GM18909 (cell line): ENCODE results near the gene TARS1.

ENCODE experiments used
- ATAC-seq: cut with Tn5 transposase; IDR thresholded peaks from one replicate; pipeline ENCODE4 v1.9.1; 2021; ENCODE audit warnings: mild to moderate bottlenecking; ENCODE audit not compliant: unreplicated experiment, poor library complexity

TARS1 gene

DNA sequence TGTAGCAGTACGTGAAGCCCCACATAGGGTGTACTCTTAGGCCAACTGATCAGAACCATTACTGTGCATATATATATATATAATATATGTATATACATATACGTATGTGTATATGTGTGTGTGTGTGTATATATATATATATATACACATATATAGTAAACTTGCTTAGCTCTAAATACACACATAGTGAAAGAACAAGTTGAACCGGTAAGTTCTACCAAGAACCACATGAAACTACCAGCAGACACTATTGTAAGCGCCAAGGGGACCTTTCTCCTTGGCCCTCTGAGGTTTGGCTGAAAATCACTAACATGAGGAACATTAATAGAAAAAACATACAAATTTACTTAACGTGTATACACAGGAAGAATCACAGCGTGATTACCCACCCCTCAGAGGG lies 1.8 kb upstream of the TARS1 start:
- no peak for ATAC-seq

DNA sequence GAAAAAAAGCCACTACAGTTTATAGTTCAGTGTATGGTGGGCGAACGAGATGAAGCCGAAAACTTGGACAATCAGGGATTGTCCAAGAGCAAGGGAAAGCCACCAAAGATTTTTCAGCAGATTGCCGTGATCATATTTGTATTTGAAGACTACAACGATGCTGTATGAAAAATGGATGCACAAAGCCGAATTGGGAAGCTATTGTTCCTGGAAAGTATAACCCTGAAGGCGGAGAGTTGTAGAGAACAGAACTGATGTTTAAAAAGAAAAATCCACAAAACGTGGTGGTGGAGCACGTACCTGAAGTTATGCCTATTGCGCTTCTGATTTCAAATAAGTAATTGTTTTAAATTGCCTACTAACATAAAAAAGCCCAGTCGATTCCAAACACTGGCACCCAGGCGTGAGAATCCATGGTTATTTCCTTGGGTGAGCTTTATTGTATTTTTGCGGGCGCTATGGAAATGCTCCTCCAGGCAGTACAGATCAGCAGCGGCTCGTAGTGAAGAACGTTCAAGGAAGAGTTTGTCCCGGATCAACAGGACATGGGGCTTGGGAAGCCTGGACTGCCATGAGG lies 772 bp upstream of the TARS1 start:
- no peak for ATAC-seq

DNA sequence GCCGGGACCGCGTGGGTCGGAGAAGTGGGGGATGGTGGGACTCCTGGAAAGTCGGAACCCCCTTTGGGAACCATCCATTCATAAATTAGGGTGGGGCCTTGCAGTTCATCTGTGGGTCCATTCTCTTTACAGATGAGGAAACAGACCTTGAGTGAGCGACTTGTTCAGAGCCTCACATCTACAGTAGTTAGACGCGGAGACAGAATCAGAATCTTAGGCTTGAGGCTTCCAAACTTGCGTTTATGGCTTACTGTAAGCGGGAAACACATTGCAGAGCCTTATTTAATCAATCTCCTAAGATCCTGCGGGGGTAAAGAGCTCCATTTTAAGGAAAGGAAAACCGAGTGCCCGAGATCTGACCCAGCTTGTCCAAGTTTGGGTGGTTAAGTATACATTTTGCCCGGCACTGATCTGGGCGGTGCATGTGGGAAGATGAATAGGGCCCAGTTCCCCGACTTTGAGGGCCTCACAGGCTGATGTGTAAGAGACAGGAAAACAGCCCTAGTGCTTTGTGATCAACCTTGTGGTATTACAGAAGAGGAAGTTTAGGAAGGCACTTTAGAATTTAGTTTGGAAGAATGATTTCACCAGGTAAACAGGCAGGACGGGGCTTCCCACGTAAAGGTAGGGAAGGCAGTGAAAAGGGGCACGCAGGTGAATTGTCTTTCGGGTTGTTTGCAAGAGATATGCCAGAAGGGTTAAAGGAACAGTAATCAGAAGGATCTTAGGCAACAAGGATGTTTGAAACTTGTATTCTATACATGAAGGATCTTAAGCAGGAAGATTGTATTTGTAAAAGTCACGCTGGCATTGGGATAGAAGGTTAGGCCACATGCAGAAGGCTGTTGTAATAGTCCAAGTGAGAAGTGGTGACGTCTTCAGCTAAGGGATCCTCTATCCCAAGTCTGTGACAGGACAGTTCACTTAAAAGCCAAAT lies 744 bp downstream of the TARS1 start:
- peak; percentile 33 for ATAC-seq

DNA sequence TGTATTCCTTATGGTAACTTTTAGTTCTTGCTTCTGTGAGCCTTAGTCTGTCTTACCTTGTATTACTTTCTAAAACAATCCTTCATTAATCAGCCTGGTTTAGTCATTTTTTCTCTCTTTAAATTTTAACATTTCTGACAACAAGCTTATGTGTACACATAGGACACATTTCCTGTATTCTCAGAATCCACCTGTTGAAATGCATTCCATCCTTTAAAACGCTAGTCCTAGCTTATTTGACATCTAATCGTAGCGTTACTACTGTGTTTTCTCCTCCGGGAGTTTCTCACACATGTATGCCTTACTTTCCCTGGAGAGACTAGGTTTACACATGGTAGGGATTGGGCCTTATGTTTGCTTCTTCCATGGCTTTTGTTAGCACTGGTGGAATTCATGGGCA lies 3.8 kb downstream of the TARS1 start:
- ATAC-seq: no peak

DNA sequence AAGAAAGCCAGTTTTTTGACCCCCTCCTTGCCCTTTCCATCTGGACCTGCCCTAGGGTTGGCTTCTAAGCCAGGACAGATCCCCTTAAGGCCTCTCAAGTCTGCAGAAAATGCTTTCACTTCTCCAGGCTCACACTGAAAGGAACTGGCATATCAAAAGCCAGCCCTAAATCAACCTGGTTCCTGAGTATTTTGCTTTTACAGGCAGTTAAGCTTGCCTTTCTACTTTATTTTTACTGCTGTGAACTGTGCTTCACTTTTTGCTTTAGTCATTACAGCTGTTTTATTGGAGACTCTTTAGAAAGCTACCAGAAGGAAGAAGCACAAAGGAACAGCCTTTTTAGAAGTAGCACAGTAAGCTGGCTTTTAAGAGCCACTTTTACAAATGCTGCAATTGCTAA lies 5.0 kb downstream of the TARS1 start:
- no peak for ATAC-seq

DNA sequence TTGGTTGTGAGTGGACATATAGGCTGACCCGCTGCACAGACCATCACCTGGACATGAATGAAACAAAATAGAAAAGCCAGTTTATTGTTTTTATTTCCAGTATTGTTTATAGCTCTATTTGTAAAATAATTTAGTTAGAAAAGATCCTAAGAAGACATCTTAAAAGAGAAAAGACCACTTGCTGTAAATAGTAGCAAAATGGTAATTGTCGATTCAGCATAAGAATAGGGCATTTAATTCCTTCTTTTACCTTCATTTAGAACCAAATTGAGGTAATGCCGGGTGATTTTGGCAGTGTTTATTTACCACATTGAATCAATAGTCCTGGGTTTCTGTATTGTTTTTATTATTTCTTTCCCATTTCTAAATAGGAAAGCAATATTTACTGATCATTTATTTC lies 7.4 kb downstream of the TARS1 start:
- no peak for ATAC-seq

DNA sequence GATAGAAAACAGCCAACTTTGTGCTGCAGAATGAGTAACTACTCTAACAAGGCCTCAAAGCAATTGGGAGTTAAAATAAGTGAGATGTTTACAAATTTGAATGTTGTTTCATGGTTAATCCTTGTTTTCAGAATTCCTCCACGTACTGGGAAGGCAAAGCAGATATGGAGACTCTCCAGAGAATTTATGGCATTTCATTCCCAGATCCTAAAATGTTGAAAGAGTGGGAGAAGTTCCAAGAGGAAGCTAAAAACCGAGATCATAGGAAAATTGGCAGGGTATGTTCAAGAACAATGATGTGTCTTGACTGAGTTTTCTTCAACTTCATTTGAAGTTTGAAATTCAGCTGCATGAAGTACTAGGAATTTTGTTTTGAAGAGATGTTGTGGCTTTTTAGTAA lies 16.4 kb downstream of the TARS1 start:
- no peak for ATAC-seq

DNA sequence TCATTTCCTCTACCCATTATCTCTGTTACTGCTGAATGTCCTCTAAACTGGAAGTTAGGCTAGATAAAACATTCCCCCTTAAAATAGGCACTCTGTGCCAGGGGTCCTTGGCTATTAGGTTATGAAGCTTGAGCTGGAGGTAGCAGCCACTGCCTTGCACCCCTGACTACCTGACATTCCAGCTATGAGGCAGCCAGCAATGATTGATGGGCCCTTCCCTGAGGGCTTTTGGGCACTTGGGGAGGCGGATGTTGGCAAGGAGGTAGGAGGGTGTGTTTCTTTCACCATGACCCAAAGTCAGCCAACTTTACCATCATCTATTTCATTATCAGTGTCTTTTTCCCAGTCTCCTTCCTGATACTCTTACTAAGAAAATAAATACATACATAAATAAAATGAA lies 17.1 kb downstream of the TARS1 start:
- ATAC-seq: no peak

DNA sequence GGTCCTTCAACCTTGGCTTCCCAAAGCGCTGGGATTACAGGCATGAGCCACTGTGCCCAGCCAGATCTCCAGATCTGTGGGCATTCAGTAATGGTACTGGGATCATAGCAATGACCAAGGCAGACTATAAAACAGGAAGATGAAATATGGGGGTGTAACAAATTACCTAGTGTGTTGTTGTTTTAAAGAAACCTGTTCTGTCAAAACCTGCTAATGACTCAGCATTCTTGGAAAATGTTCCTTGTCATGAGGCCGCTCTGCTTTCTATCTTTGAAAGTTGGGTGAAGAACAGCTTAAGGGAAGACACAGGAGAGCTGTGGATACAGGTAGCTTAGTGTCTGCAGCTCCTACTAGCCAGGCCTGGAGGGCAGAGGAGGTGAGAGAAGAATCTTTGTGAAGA lies 19.4 kb downstream of the TARS1 start:
- ATAC-seq: no peak

DNA sequence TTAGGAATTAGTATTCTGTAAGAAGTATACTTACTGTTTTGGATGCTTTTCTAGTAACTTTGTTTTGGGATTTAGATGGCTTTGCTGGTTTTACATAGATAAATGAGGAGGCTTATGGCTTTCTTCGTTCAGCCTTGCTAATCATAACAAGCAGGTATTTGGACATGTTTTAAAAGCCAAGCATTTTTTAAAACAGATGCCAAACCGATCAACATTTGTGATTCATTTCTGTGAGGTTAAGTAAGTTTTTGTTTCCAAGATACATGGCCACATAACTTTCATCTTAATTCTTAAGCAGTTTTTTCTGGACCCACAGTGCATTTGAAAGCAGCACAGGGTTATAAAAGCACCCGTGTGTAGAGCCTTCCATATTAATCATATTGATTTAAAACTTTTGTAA lies 21.7 kb downstream of the TARS1 start:
- no peak for ATAC-seq

DNA sequence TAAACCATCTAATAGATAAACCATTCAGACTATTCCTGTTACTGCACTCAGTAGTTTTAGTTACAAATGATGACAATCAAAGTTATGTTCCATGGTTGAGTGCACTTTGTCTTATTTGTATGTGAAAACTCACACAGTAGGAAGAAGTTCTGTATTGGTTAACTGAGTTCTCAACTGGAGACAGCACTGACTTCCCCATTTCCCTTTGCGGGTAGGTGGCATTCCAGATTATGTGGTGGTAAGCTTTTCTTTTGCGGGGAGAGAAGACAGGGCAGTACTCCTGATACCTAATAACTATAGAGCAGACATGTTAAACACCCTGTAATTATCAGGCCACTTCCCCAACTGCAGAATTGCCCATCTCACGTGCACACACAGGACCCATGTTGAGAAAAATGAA lies 24.4 kb downstream of the TARS1 start:
- no peak for ATAC-seq

DNA sequence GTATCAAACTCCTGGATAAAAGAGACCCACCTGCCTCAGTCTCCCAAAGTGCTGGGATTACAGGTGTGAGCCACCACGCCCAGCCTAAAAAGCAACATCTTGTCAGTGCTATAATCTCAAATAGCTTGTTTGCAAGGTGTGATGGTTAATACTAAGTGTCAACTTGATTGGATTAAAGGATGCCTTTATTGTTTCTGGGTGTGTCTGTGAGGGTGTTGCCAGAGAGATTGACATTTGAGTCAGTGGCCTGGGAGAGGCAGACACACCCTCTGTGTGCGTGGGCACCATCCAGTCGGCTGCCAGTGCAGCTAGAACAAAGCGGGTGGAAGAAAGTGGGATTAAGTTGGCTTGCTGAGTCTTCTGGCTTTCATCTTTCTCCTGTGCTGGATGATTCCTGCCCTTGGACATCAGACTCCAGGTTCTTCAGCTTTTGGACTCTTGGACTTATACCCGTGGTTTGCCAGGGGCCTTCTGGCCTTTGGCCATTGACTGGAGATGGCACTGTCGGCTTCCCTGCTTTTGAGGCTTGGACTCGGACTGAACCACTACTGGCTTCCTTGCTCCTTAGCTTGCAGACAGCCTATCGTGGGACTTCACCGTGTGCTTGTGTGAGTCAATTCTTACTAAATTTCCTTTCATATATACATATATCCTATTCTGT lies 28.1 kb downstream of the TARS1 start:
- no peak for ATAC-seq

DNA sequence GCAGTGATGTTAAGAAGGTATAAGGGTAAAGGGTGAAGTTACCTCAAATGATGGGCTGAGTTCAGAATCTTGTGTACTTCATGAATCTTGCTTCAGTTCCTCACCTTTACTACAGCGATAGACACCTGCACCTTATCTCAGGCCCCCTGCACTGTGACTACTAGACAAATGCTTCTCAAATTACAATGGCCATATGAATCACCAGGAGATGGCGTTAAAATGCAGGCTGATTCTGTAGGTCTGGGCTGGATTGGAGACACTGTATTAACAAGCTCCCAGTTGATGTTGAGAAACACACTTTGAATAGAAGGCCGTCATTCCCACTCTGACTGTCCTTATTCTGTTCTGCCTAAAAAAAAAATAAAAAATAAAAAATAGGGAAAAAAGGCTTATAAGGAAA lies 29.8 kb downstream of the TARS1 start:
- ATAC-seq: no peak

DNA sequence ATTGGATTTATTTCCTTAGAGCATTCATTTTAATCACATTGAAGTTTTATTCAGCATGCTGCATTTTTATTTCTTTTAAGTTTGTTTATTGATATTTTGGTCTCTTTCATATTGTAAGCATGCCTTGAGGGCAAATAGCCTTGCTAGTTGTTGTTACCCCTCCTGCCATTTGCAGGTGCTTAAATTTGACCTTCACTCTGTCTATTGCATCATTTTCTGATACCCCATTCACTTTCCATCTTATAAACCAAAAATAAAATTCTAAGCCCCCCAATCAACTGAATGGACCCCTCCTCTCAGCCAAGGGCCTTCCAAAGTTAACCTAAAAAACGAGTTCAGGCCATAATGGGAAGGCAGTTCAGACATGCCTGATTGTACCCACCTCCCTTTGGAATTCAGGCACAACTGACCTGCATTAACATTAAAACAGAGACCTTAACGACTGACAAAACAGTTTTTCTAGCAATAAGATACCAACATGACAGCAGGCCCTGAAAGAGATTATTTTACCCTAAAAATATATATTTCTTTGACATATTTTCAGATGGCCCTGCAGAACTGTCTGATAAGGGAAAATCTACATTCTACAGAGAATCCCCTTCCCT lies 32.1 kb downstream of the TARS1 start:
- ATAC-seq: no peak

DNA sequence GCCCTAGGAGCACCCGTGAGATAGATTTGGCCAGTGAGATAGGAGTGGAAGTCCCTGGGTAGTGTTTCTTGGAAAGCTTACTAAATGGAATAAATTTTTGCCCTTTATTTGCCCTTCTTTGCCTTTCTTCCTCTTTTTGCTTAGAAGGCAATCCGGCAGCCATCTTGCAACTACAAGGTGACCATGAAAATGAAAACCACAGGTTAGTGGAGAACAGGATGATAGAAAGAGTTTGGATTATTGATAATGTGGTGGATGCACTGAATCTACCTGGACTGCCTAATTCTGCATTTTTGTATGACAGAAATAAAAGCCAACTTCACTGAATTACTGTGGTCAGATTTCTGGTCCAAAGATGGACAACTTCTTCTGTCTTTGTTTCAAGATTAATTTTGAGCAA lies 33.2 kb downstream of the TARS1 start:
- ATAC-seq: no peak

DNA sequence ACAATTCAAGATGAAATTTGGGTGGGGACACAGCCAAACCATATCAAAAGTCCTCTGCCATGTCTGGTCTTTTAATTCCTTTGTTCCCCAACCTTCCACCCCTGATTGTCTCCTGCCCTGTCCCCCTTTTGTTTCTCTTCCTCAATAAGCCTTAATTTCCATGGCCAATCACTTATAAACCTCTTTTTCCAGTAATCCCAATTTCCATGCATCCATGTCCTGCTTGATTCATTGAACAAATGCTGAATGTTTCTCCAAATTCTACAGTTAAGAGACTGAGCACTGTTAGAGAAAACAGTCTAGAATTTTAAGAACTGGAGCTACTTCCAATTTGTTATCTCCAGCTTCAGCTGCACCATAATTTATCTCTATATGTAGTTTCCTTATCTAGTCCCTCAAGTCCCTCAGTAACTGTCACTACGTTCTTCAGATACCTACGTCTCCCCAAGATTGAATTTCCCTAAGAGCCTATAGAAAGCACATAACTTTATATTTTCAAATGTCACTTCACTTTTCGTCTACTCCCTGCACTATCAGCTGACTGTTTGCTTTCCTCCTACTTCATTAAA lies 34.2 kb downstream of the TARS1 start:
- no peak for ATAC-seq

DNA sequence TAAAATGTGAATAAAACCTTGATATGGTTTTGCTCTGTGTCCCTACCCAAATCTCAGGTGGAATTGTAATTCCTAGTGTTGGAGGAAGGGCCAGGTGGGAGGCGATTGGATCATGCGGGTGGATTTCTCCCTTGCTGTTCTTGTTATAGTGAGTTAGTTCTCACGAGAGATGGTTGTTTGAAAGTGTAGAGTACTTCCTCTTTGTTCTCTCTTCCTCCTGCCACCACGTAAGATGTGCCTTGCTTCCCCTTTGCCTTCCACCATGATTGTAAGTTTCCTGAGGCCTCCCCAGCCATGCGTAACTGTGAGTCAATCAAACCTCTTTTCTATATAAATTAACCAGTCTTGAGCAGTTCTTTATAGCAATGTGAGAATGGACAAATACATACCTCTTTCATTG lies 34.9 kb downstream of the TARS1 start:
- no peak for ATAC-seq

DNA sequence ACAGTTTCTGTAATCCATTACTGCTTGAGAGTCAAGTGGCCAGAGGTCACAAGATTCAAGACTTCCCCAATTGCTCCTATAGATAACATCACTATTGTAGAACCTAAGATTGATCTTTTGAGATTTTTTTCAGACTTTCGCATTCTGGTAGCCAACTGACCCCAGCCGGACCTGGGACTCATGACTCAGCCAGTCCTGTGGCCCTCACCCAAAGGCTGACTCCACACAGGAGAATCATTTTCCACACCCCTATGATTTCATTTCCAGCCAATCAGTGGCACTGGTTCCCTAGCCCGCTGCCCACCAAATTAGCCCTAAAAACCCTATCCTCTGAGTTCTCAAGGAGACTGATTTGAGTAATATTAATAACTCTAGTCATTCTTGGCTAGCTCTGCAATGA lies 36.2 kb downstream of the TARS1 start:
- ATAC-seq: no peak

DNA sequence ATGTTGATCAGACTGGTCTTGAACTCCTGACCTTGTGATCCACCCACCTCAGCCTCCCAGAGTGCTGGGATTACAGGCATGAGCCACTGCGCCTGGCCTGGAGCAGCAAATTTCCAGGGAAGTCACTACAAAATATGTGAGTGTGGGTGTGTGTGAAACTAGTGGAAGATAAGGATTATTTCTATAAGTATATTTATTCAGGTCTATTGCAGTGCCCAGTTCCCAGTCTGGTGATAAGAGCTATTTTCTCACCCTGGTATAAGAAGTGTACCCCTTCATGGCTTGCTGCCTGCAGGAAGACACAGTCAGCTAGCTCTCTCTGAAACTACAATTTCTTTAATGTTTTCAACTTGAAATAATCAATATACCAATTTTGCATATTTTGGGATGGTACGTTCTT lies 37.1 kb downstream of the TARS1 start:
- ATAC-seq: no peak

DNA sequence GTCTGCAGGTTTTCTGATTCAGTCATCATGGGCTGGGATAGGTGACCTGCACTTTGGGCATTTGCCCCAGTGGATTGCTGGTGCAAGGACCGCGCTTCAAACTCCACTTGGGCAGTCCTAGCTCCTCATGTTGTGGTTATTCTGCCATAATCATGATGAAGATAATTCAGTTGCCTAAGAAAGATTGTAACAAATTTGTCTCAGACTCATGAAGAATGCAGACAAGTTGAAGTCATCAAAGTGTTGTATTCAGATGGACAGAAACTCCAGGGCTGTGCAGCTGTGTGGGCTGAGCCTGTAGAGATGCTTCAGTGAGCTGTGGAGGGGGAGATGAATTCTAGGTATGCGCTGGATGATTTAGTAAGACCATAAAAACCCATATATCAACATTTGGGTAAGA lies 38.5 kb downstream of the TARS1 start:
- ATAC-seq: no peak

DNA sequence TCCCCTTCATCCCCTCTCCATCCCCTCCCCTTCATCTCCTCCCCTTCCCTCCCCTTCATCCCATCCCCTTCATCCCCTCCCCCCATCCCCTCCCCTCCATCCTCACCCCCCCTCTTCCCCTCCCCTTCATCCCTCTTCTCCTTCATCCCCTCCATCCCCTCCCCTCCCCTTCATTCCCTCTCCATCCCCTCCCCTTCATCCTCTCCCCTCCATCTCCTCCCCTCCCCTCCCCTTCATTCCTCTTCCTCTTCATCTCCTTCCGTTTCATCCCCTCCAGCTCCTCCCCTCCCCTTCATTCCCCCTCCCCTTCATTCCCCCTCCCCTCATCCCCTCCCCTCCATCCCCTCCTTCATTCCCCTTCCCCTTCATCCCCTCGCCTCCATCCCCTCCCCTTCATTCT lies 40.1 kb downstream of the TARS1 start:
- no peak for ATAC-seq
